Panc1 (cell line): ENCODE measurements around the gene ACOXL. TPM values are rescaled to one million over a fixed set of nuclear protein-coding genes. Genes with fewer than 3 reads are reported as not detected.

Experiments
- ATAC-seq: fragments of 200-7000 bp; cut with Tn5 transposase; 2 replicates; pipeline ENCODE4 v1.9.1; 2020; ENCODE audit warnings: mild to moderate bottlenecking, moderate library complexity
- BruUV-seq: library from RNA; stranded (reverse); fragments of 400-500 nt; replicated peaks from 2 replicates; lab custom pipeline; 2021; lab: Mats Ljungman, UMichigan
- CTCF ChIA-PET: fragments of 300-600 bp; sonication (Branson Sonifier 250); formaldehyde crosslinking; loops from one replicate; lab custom pipeline; 2022; ENCODE audit warnings: antibody characterized with exemption; lab: Charles Lee
- POLR2A ChIA-PET: fragments of 300-600 bp; sonication (Branson Sonifier 250); formaldehyde crosslinking; loops from one replicate; lab custom pipeline; 2022; ENCODE audit warnings: antibody characterized with exemption; lab: Charles Lee
- DNase-seq: peaks from one replicate; pipeline ENCODE4 v3.0.0-alpha.2; 2010; ENCODE audit warnings: low read depth, low spot score
- H3K27ac ChIP-seq: 2 replicates; pipeline ENCODE4 v1.5.1; 2011; ENCODE audit warnings: mild to moderate bottlenecking, low read length, inconsistent platforms
- H3K27me3 ChIP-seq: fragments of 200-500 bp; sonication (Bioruptor generic); 2 replicates; pipeline ENCODE4 v1.6.0; 2014; ENCODE audit warnings: low read length, inconsistent platforms; ENCODE audit not compliant: control insufficient read depth, insufficient read depth
- H3K36me3 ChIP-seq: fragments of 200-500 bp; sonication (Bioruptor generic); 2 replicates; pipeline ENCODE4 v1.5.1; 2014; ENCODE audit warnings: inconsistent platforms, mild to moderate bottlenecking, low read length, moderate library complexity; ENCODE audit not compliant: control insufficient read depth, insufficient read depth
- H3K4me1 ChIP-seq: 2 replicates; pipeline ENCODE4 v1.5.1; 2011; ENCODE audit warnings: inconsistent platforms, mild to moderate bottlenecking, low read length, moderate library complexity; ENCODE audit not compliant: control insufficient read depth, insufficient read depth
- H3K4me3 ChIP-seq, 2 experiments: 2 replicates each; pipeline ENCODE4 v1.5.1; 2011 to 2012; ENCODE audit warnings: low read depth in 2 of 2, low read length in 2 of 2, mild to moderate bottlenecking in 2 of 2, inconsistent platforms in 1 of 2, moderate library complexity in 1 of 2
- H3K9me3 ChIP-seq: fragments of 200-500 bp; sonication (Bioruptor generic); 2 replicates; pipeline ENCODE4 v1.5.1; 2014; ENCODE audit warnings: low read depth, mild to moderate bottlenecking, inconsistent platforms, low read length, moderate library complexity; ENCODE audit not compliant: control insufficient read depth, insufficient read depth
- POLR2AphosphoS5 ChIP-seq: IDR thresholded peaks from 2 replicates; pipeline ENCODE4 v1.6.1; 2012; ENCODE audit warnings: mild to moderate bottlenecking, low read depth, low read length, moderate library complexity
- SIN3A ChIP-seq: IDR thresholded peaks from 2 replicates; pipeline ENCODE4 v1.6.1; 2012; ENCODE audit warnings: low read depth, mild to moderate bottlenecking, low read length, moderate library complexity, borderline replicate concordance; ENCODE audit not compliant: insufficient read depth
- TCF7L2 ChIP-seq: IDR thresholded peaks from 2 replicates; pipeline ENCODE4 v1.6.1; 2011; ENCODE audit warnings: mild to moderate bottlenecking, low read depth, low read length, inconsistent platforms
- in situ Hi-C: cut with HindIII; loops from 2 replicates; pipeline ENCODE4 v1.10.0; 2016; ENCODE audit warnings: low sequenced_read_pairs, low pct_unique_long_range_greater_than_20kb
- intact Hi-C: fragments of 100-400 bp; cut with micrococcal nuclease; formaldehyde crosslinking; loops from one replicate; pipeline ENCODE4 v1.10.0; 2022; ENCODE audit not compliant: unreplicated experiment
- total RNA-seq: library from RNA; stranded (reverse); gene quantifications from one replicate; pipeline ENCODE4 v1.2.1, GENCODE V29; 2021; ENCODE audit not compliant: unreplicated experiment
- TF ChIP-seq, protein P1 (sequence below): fragments of 450-650 bp; IDR thresholded peaks from 2 replicates; pipeline ENCODE4 v1.5.1; 2017; ENCODE audit warnings: mild to moderate bottlenecking
- TF ChIP-seq, protein P2 (sequence below), 2 experiments: IDR thresholded peaks; 2 replicates each; pipeline ENCODE4 v1.6.1; 2011 to 2012; ENCODE audit warnings: low read depth in 2 of 2, control low read depth in 1 of 2, low read length in 1 of 2, mild to moderate bottlenecking in 1 of 2, moderate library complexity in 1 of 2; ENCODE audit not compliant: insufficient read depth in 1 of 2

The ACOXL gene
- total RNA-seq, 1 experiment from 2014 or later: 4.9 TPM

- TF ChIP-seq, protein P1, sequence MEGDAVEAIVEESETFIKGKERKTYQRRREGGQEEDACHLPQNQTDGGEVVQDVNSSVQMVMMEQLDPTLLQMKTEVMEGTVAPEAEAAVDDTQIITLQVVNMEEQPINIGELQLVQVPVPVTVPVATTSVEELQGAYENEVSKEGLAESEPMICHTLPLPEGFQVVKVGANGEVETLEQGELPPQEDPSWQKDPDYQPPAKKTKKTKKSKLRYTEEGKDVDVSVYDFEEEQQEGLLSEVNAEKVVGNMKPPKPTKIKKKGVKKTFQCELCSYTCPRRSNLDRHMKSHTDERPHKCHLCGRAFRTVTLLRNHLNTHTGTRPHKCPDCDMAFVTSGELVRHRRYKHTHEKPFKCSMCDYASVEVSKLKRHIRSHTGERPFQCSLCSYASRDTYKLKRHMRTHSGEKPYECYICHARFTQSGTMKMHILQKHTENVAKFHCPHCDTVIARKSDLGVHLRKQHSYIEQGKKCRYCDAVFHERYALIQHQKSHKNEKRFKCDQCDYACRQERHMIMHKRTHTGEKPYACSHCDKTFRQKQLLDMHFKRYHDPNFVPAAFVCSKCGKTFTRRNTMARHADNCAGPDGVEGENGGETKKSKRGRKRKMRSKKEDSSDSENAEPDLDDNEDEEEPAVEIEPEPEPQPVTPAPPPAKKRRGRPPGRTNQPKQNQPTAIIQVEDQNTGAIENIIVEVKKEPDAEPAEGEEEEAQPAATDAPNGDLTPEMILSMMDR: no peak
- TF ChIP-seq, protein P2, sequence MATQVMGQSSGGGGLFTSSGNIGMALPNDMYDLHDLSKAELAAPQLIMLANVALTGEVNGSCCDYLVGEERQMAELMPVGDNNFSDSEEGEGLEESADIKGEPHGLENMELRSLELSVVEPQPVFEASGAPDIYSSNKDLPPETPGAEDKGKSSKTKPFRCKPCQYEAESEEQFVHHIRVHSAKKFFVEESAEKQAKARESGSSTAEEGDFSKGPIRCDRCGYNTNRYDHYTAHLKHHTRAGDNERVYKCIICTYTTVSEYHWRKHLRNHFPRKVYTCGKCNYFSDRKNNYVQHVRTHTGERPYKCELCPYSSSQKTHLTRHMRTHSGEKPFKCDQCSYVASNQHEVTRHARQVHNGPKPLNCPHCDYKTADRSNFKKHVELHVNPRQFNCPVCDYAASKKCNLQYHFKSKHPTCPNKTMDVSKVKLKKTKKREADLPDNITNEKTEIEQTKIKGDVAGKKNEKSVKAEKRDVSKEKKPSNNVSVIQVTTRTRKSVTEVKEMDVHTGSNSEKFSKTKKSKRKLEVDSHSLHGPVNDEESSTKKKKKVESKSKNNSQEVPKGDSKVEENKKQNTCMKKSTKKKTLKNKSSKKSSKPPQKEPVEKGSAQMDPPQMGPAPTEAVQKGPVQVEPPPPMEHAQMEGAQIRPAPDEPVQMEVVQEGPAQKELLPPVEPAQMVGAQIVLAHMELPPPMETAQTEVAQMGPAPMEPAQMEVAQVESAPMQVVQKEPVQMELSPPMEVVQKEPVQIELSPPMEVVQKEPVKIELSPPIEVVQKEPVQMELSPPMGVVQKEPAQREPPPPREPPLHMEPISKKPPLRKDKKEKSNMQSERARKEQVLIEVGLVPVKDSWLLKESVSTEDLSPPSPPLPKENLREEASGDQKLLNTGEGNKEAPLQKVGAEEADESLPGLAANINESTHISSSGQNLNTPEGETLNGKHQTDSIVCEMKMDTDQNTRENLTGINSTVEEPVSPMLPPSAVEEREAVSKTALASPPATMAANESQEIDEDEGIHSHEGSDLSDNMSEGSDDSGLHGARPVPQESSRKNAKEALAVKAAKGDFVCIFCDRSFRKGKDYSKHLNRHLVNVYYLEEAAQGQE (IDR thresholded peaks at IDR 0.05; ENCODE audit: insufficient read depth in 1 of 2, low read depth in 2 of 2, low read length in 1 of 2): no peak
- TF ChIP-seq POLR2AphosphoS5: no peak
- TF ChIP-seq TCF7L2: no peak
- TF ChIP-seq SIN3A: no peak
- no peak overlapping the region for H3K27ac ChIP-seq
- no TSS peak for BruUV-seq
- no peaks in the 10 kb centered on the region for H3K9me3 ChIP-seq
- no peaks in the 10 kb centered on the region for H3K4me1 ChIP-seq
- in situ Hi-C loops (no loop called here), intact Hi-C loops (no loop called here)
- ATAC-seq (no peak), DNase-seq (no peak)
- no peak overlapping the region for H3K4me3 ChIP-seq
- ChIA-PET CTCF (no interaction called here), POLR2A (no interaction called here)
- no peaks in the 10 kb centered on the region for H3K36me3 ChIP-seq
- H3K27me3 ChIP-seq: peaks cover 2% of the 10 kb centered on the region; the same call in 1 of the 2 replicates
Observed at GRCh38 chr2:110870545-110870944, 138.2 kb downstream of the ACOXL start.

GRCh38 chr2:110871637-110872036, 139.3 kb downstream of the ACOXL start:
- BruUV-seq: no TSS peak
- POLR2A ChIA-PET: no interaction called here
- CTCF ChIA-PET: no interaction called here

More at GRCh38 chr2:110871637-110872036, 139.3 kb downstream of the ACOXL start:
- in situ Hi-C loops: no loop called here
- Histone ChIP-seq H3K27ac (no peak overlapping the region), H3K36me3 (no peaks in the 10 kb centered on the region), H3K27me3 (no peaks in the 10 kb centered on the region), H3K4me3 (no peak overlapping the region), H3K4me1 (no peaks in the 10 kb centered on the region), H3K9me3 (no peaks in the 10 kb centered on the region)
- DNase-seq (no peak), ATAC-seq (no peak)
- intact Hi-C loops: no loop called here
- TF ChIP-seq POLR2AphosphoS5 (no peak), SIN3A (no peak), TCF7L2 (no peak)
- TF ChIP-seq, protein P1: no peak
- TF ChIP-seq, protein P2 (IDR thresholded peaks at IDR 0.05; ENCODE audit: insufficient read depth in 1 of 2, low read depth in 2 of 2, low read length in 1 of 2): no peak
